ENCODE data around the gene FAM110A. TPM values are rescaled to one million over a fixed set of nuclear protein-coding genes. Genes with fewer than 3 reads are reported as not detected.

The FAM110A gene
- total RNA-seq, 1 donor from 2014 or later: 17.4 TPM

- peaks cover 10% of the 10 kb centered on the region for H3K4me1 Mint-ChIP-seq
- no peaks in the 10 kb centered on the region for H3K9me3 Mint-ChIP-seq
- H3K27ac Mint-ChIP-seq (ENCODE audit: unreplicated experiment): no peak overlapping the region
- no peak overlapping the region for H3K4me3 Mint-ChIP-seq
- DNase-seq (ENCODE audit: low read depth, low spot score): peak; percentile 67
- peaks cover 24% of the 10 kb centered on the region for H3K27me3 Mint-ChIP-seq (ENCODE audit: low read depth)
- no peaks in the 10 kb centered on the region for H3K36me3 Mint-ChIP-seq (ENCODE audit: low read depth)
- peak; percentile 98 for TF ChIP-seq CTCF (conservative IDR thresholded peaks at IDR 0.05)
Measured at GRCh38 chr20:815914-816606, 17.5 kb upstream of the FAM110A start.

- no peak for TF ChIP-seq CTCF (conservative IDR thresholded peaks at IDR 0.05)
- Mint-ChIP-seq H3K27ac (ENCODE audit: unreplicated experiment) (no peak overlapping the region), H3K36me3 (ENCODE audit: low read depth) (no peaks in the 10 kb centered on the region), H3K27me3 (ENCODE audit: low read depth) (peaks cover 10% of the 10 kb centered on the region), H3K4me3 (no peak overlapping the region), H3K4me1 (peaks cover 16% of the 10 kb centered on the region), H3K9me3 (no peaks in the 10 kb centered on the region)
- no peak for DNase-seq (ENCODE audit: low read depth, low spot score)
Measured at GRCh38 chr20:818001-818664, 15.4 kb upstream of the FAM110A start.

- TF ChIP-seq CTCF (conservative IDR thresholded peaks at IDR 0.05): no peak
- Mint-ChIP-seq H3K27ac (ENCODE audit: unreplicated experiment) (no peak overlapping the region), H3K27me3 (ENCODE audit: low read depth) (peaks cover 4% of the 10 kb centered on the region), H3K9me3 (no peaks in the 10 kb centered on the region), H3K4me1 (peaks cover 21% of the 10 kb centered on the region), H3K36me3 (ENCODE audit: low read depth) (no peaks in the 10 kb centered on the region), H3K4me3 (no peak overlapping the region)
- DNase-seq (ENCODE audit: low read depth, low spot score): no peak
Measured at GRCh38 chr20:819680-820322, 13.7 kb upstream of the FAM110A start.

- peaks cover 21% of the 10 kb centered on the region for H3K4me1 Mint-ChIP-seq
- no peak for TF ChIP-seq CTCF (conservative IDR thresholded peaks at IDR 0.05)
- H3K27ac Mint-ChIP-seq (ENCODE audit: unreplicated experiment): no peak overlapping the region
- H3K27me3 Mint-ChIP-seq (ENCODE audit: low read depth): peaks cover 4% of the 10 kb centered on the region
- H3K4me3 Mint-ChIP-seq: no peak overlapping the region
- H3K9me3 Mint-ChIP-seq: no peaks in the 10 kb centered on the region
- H3K36me3 Mint-ChIP-seq (ENCODE audit: low read depth): no peaks in the 10 kb centered on the region
- no peak for DNase-seq (ENCODE audit: low read depth, low spot score)
Measured at GRCh38 chr20:820323-820953, 13.1 kb upstream of the FAM110A start.

GRCh38 chr20:821046-821730 is 12.3 kb upstream of the FAM110A start:
- H3K9me3 Mint-ChIP-seq: no peaks in the 10 kb centered on the region

More at GRCh38 chr20:821046-821730, 12.3 kb upstream of the FAM110A start:
- H3K27ac Mint-ChIP-seq (ENCODE audit: unreplicated experiment): no peak overlapping the region
- H3K4me1 Mint-ChIP-seq: peaks cover 16% of the 10 kb centered on the region
- no peak overlapping the region for H3K4me3 Mint-ChIP-seq
- TF ChIP-seq CTCF (conservative IDR thresholded peaks at IDR 0.05): no peak
- H3K36me3 Mint-ChIP-seq (ENCODE audit: low read depth): no peaks in the 10 kb centered on the region
- no peak for DNase-seq (ENCODE audit: low read depth, low spot score)
- H3K27me3 Mint-ChIP-seq (ENCODE audit: low read depth): no peaks in the 10 kb centered on the region
